Kidney epithelial cell (primary cell): ENCODE results near the gene HCRTR2. TPM values are rescaled to one million over a fixed set of nuclear protein-coding genes. Genes with fewer than 3 reads are reported as not detected.
A peak's percentile ranks its signal among the peaks of the same experiment; 100 is the strongest.
"Not testable (repeated sequence)": the region's sequence is repeated elsewhere in the genome, so short reads cannot be mapped to it uniquely, and the experiment has no call there.

Source experiments
- DNase-seq: peaks from one replicate; pipeline ENCODE4 v3.0.0-alpha.2; 2010; ENCODE audit warnings: low read depth
- H3K27me3 ChIP-seq: 2 replicates; pipeline ENCODE4 v1.6.0; 2011; ENCODE audit warnings: low read length; ENCODE audit not compliant: control insufficient read depth, insufficient read depth
- H3K36me3 ChIP-seq: 2 replicates; pipeline ENCODE4 v1.5.1; 2011; ENCODE audit warnings: low read length; ENCODE audit not compliant: control insufficient read depth, insufficient read depth
- H3K4me3 ChIP-seq: 2 replicates; pipeline ENCODE4 v1.5.1; 2011; ENCODE audit warnings: low read depth, mild to moderate bottlenecking, control low read depth, low read length
- CTCF ChIP-seq: IDR thresholded peaks from 2 replicates; pipeline ENCODE4 v1.5.1; 2011; ENCODE audit warnings: mild to moderate bottlenecking, moderate library complexity, low read length, control low read depth, inconsistent platforms; ENCODE audit not compliant: insufficient read depth, poor library complexity, severe bottlenecking
- total RNA-seq: library from RNA; depleted of rRNA; stranded (reverse); fragments of >200 nt; gene quantifications from 2 replicates; pipeline ENCODE4 v1.2.3, GENCODE V29; 2015

The HCRTR2 gene
- total RNA-seq, 1 donor from 2014 or later: not detected

GRCh38 chr6:55141611-55142010 is 32.7 kb upstream of the HCRTR2 start:
- Histone ChIP-seq H3K36me3 (no peaks in the 10 kb centered on the region), H3K4me3 (no peak overlapping the region), H3K27me3 (no peaks in the 10 kb centered on the region)
- no peak for DNase-seq
- no peak for TF ChIP-seq CTCF

- Histone ChIP-seq H3K27me3 (no peaks in the 10 kb centered on the region), H3K36me3 (no peaks in the 10 kb centered on the region), H3K4me3 (no peak overlapping the region)
- TF ChIP-seq CTCF: no peak
- no peak for DNase-seq
Observed at GRCh38 chr6:55142610-55143009, 31.7 kb upstream of the HCRTR2 start.

GRCh38 chr6:55153284-55153683 is 21.0 kb upstream of the HCRTR2 start:
- Histone ChIP-seq H3K4me3 (no peak overlapping the region), H3K36me3 (no peaks in the 10 kb centered on the region), H3K27me3 (no peaks in the 10 kb centered on the region)
- DNase-seq: no peak
- no peak for TF ChIP-seq CTCF

GRCh38 chr6:55158784-55159183 is 15.5 kb upstream of the HCRTR2 start:
- not testable (repeated sequence) for DNase-seq, H3K36me3 ChIP-seq, H3K4me3 ChIP-seq, H3K27me3 ChIP-seq

GRCh38 chr6:55167860-55168259 is 6.5 kb upstream of the HCRTR2 start:
- H3K36me3 ChIP-seq: no peaks in the 10 kb centered on the region
- TF ChIP-seq CTCF: no peak
- H3K4me3 ChIP-seq: no peak overlapping the region
- no peaks in the 10 kb centered on the region for H3K27me3 ChIP-seq
- DNase-seq: no peak

- H3K27me3 ChIP-seq: peaks cover 18% of the 10 kb centered on the region
- peak overlapping the region; percentile 5 for H3K4me3 ChIP-seq
- no peak for DNase-seq
- no peak for TF ChIP-seq CTCF
- no peaks in the 10 kb centered on the region for H3K36me3 ChIP-seq
Observed at GRCh38 chr6:55175078-55176049, 1.0 kb downstream of the HCRTR2 start.
